H1 (cell line): Measurements from ENCODE around the gene ITPR3. TPM values are rescaled to one million over a fixed set of nuclear protein-coding genes. Genes with fewer than 3 reads are reported as not detected.

Experiments
- KDM4A ChIP-seq: IDR thresholded peaks from one replicate; pipeline ENCODE4 v1.7.1; 2012; ENCODE audit warnings: low read depth, mild to moderate bottlenecking, moderate library complexity, low read length, inconsistent platforms; ENCODE audit not compliant: severe bottlenecking
- polyA plus RNA-seq, 7 experiments: library from polyadenylated mRNA; depleted of rRNA in 3 of 7; stranded (reverse) in 5 of 7; unstranded in 2 of 7; fragments of >200 nt in 5 of 7; fragments of 200-250 nt in 2 of 7; gene quantifications; 1 replicate in 5 of 7; 2 replicates in 1 of 7; 4 replicates in 1 of 7; pipeline versions ENCODE4 v1.2.1 to v1.2.3, GENCODE V29; 2011 to 2013; ENCODE audit warnings: missing spikeins in 2 of 7, mixed read lengths in 2 of 7
- total RNA-seq: library from RNA; stranded (reverse); fragmentation: NEBNext Ultra II Directional; extraction: Animal tissue kit (Norgen Biotek cat#: 25700); gene quantifications from 2 replicates; pipeline ENCODE4 v1.2.1, GENCODE V29; 2021

Gene ITPR3
- total and polyA plus RNA-seq, 2 of the 8 experiments (the other 6 are each of a cell fraction or from before 2014, with no cell fraction given) = 29.1 to 45.7 TPM

- TF ChIP-seq KDM4A = no peak
Measured at GRCh38 chr6:33684428-33684896, 63.3 kb downstream of the ITPR3 start (continued).
